K562 (cell line): ENCODE data around the gene EIF3M. TPM values are rescaled to one million over a fixed set of nuclear protein-coding genes. Genes with fewer than 3 reads are reported as not detected.

ENCODE experiments used
- ATAC-seq: fragments of 200-7000 bp; cut with Tn5 transposase; 3 replicates; pipeline ENCODE4 v1.9.1; 2020; ENCODE audit warnings: moderate library complexity
- BruUV-seq: library from RNA; stranded (reverse); fragments of 400-500 nt; replicated peaks from 2 replicates; lab custom pipeline; 2021; lab: Mats Ljungman, UMichigan
- CTCF ChIA-PET: fragments of 300-600 bp; formaldehyde crosslinking; extraction: SDS; loops from one replicate; lab custom pipeline; 2021; ENCODE audit warnings: low intra/inter-chr PET ratio; lab: Yijun Ruan, JAX
- POLR2A ChIA-PET: fragments of 300-600, 350-650 bp; sonication (Branson Sonifier 250); formaldehyde crosslinking; extraction: SDS; loops from one replicate; lab custom pipeline; 2021; ENCODE audit warnings: antibody characterized with exemption, inconsistent platforms; lab: Yijun Ruan, JAX
- DNase-seq, 4 experiments: peaks; one replicate each; pipeline versions ENCODE4 v3.0.0 to v3.0.0-alpha.2; 2011 to 2018; ENCODE audit warnings: low spot score in 3 of 4, mixed read lengths in 3 of 4; ENCODE audit errors: extremely low read depth in 1 of 4
- FAIRE-seq: peaks from 2 replicates; lab custom pipeline; 2011; peaks lifted over from hg19 to GRCh38; lab: Jason Lieb, UNC
- H2AFZ ChIP-seq: 2 replicates; pipeline ENCODE4 v1.6.0; 2011; ENCODE audit warnings: low read depth, low read length, control low read depth, inconsistent platforms
- H3K27ac ChIP-seq: fragments of 200-600 bp; 3 replicates; pipeline ENCODE4 v1.8.0; 2011; ENCODE audit warnings: low read depth, mild to moderate bottlenecking, control low read depth, inconsistent platforms, low read length, moderate library complexity, mixed read lengths; ENCODE audit errors: extremely low read depth
- H3K27me3 ChIP-seq, 2 experiments: fragments of 300-600 bp in 1 of 2; 2 replicates in 1 of 2; 3 replicates in 1 of 2; pipeline versions ENCODE4 v1.6.0 to v1.8.0; 2011; ENCODE audit warnings: inconsistent platforms in 2 of 2, low read length in 2 of 2, mild to moderate bottlenecking in 1 of 2, mixed read lengths in 1 of 2, moderate library complexity in 1 of 2; ENCODE audit not compliant: control insufficient read depth in 2 of 2, insufficient read depth in 2 of 2
- H3K36me3 ChIP-seq: fragments of 300-600 bp; 3 replicates; pipeline ENCODE4 v1.8.0; 2011; ENCODE audit warnings: mild to moderate bottlenecking, low read length, inconsistent platforms; ENCODE audit not compliant: control insufficient read depth, insufficient read depth
- H3K4me1 ChIP-seq, 2 experiments: fragments of 200-600 bp in 1 of 2; replicated peaks in 1 of 2; 2 replicates in 1 of 2; 3 replicates in 1 of 2; pipeline versions ENCODE4 v1.5.1 to v1.8.0; 2011; ENCODE audit warnings: inconsistent platforms in 2 of 2, low read length in 2 of 2, mild to moderate bottlenecking in 1 of 2, mixed read lengths in 1 of 2, moderate library complexity in 1 of 2; ENCODE audit not compliant: control insufficient read depth in 2 of 2, insufficient read depth in 2 of 2
- H3K4me2 ChIP-seq: 2 replicates; pipeline ENCODE4 v1.6.1; 2011; ENCODE audit warnings: low read length, control low read depth, inconsistent platforms, mixed read lengths; ENCODE audit not compliant: insufficient read depth
- H3K4me3 ChIP-seq: fragments of 200-600 bp; sonication (generic), shearing (Covaris generic); 2 replicates; pipeline ENCODE4 v1.5.1; 2016; ENCODE audit warnings: control low read depth, inconsistent platforms
- H3K79me2 ChIP-seq: fragments of 200-600 bp; 3 replicates; pipeline ENCODE4 v1.8.0; 2011; ENCODE audit warnings: low read length, inconsistent platforms; ENCODE audit not compliant: control insufficient read depth, insufficient read depth
- H3K9ac ChIP-seq, 2 experiments: 2 replicates each; pipeline versions ENCODE4 v1.6.0 to v1.6.1; 2011; ENCODE audit warnings: low read depth in 2 of 2, low read length in 2 of 2, control low read depth in 1 of 2, inconsistent platforms in 1 of 2, mild to moderate bottlenecking in 1 of 2, mixed read lengths in 1 of 2; ENCODE audit not compliant: insufficient read depth in 1 of 2
- H3K9me1 ChIP-seq: one replicate; pipeline ENCODE4 v1.6.0; 2011; ENCODE audit warnings: inconsistent platforms, mild to moderate bottlenecking, low read length, moderate library complexity; ENCODE audit not compliant: control insufficient read depth, insufficient read depth
- H3K9me3 ChIP-seq: replicated peaks from 2 replicates; pipeline ENCODE4 v1.5.1; 2011; ENCODE audit warnings: low read depth, low read length, inconsistent platforms; ENCODE audit not compliant: control insufficient read depth, insufficient read depth
- H4K20me1 ChIP-seq: replicated peaks from 2 replicates; pipeline ENCODE4 v1.6.1; 2011; ENCODE audit warnings: low read length, inconsistent platforms, mixed read lengths; ENCODE audit not compliant: control insufficient read depth, insufficient read depth
- BACH1 ChIP-seq: fragments of 200-800 bp; sonication (Bioruptor generic); IDR thresholded peaks from 2 replicates; pipeline ENCODE4 v1.6.1; 2016; ENCODE audit warnings: missing genetic modification characterization, missing compliant biosample characterization
- PRPF4 ChIP-seq: fragments of 200-400 bp; formaldehyde crosslinking; IDR thresholded peaks from one replicate; pipeline ENCODE4 v1.6.1; 2017; ENCODE audit warnings: low read length, low read depth, mild to moderate bottlenecking; ENCODE audit not compliant: insufficient read depth, poor library complexity, severe bottlenecking
- RBFOX2 ChIP-seq: fragments of 200-400 bp; formaldehyde crosslinking; IDR thresholded peaks from 2 replicates; pipeline ENCODE4 v1.6.1; 2017; ENCODE audit warnings: low read depth, mild to moderate bottlenecking, low read length, moderate library complexity
- WGBS: fragments of 100-300 bp; shearing (Covaris generic); methylation state at CpG from one replicate; pipeline ENCODE4 v1.1.6; 2016; ENCODE audit warnings: low coverage, mixed read lengths; ENCODE audit not compliant: insufficient coverage; ENCODE audit errors: missing lambda C conversion rate; 5-methylcytosine and 5-hydroxymethylcytosine counted together
- in situ Hi-C: fragments of 300-500 bp; cut with MboI; formaldehyde crosslinking; loops from 4 replicates; pipeline ENCODE4 v1.15.0; 2018; ENCODE audit warnings: inconsistent platforms, mixed read lengths
- intact Hi-C: fragments of 100-400 bp; cut with micrococcal nuclease; formaldehyde crosslinking; loops from 2 replicates; pipeline ENCODE4 v1.14.2; 2022
- polyA plus RNA-seq, 8 experiments: library from polyadenylated mRNA; depleted of rRNA in 4 of 8; stranded (reverse) in 5 of 8; unstranded in 3 of 8; fragments of >200 nt; fragmentation: Nextera tagmentation in 2 of 8; fragmentation: Illumina TruSeq in 1 of 8; extraction: Ambion mirVana in 2 of 8; extraction: Trizol in 1 of 8; gene quantifications; 2 replicates each; pipeline versions ENCODE4 v1.2.1 to v1.2.3, GENCODE V29; 2011 to 2014; ENCODE audit warnings: inconsistent platforms in 1 of 8, missing spikeins in 1 of 8
- total RNA-seq, 7 experiments: library from RNA; depleted of rRNA in 6 of 7; stranded (reverse); fragments of >200 nt in 6 of 7; fragmentation: Illumina TruSeq in 2 of 7; extraction: Trizol in 2 of 7; gene quantifications; 2 replicates each; pipeline versions ENCODE4 v1.2.1 to v1.2.3, GENCODE V29; 2011 to 2021; ENCODE audit warnings: low replicate concordance in 1 of 7

EIF3M gene
- total and polyA plus RNA-seq, 9 of the 15 experiments (the other 6 are each of a cell fraction or from before 2014, with no cell fraction given), result 602 to 2,015 (median 1,058) TPM

- ChIA-PET CTCF (no interaction called here), POLR2A (interaction anchor here (0.7 to 1.2 kb wide), 4 partner anchors 9 to 208 kb away, joined by 3 to 4 read pairs (median 3); no protein-coding TSS in a partner anchor)
- WGBS, result 100% methylated on average over 1 of the region's 1 CpG
Observed at GRCh38 chr11:32597921-32598320, 14.3 kb downstream of the EIF3M start.

GRCh38 chr11:32602657-32603415 is 19.2 kb downstream of the EIF3M start:
- in situ Hi-C loops (no loop called here), intact Hi-C loops (no loop called here)
- H3K4me3 ChIP-seq, result no peak overlapping the region
- H3K9ac ChIP-seq, result no peak overlapping the region
- ChIA-PET CTCF (no interaction called here), POLR2A (no interaction called here)
- 83% methylated on average over 4 of the region's 4 CpGs for WGBS
- H2AFZ ChIP-seq, result no peak overlapping the region
- no peaks in the 10 kb centered on the region for H3K27me3 ChIP-seq
- no peaks in the 10 kb centered on the region for H3K4me1 ChIP-seq
- H3K9me3 ChIP-seq, result no peaks in the 10 kb centered on the region; the same call in 1 of the 2 replicates
- ATAC-seq, result no peak
- no peak for DNase-seq
- H4K20me1 ChIP-seq, result no peaks in the 10 kb centered on the region
- TF ChIP-seq BACH1 (no peak), RBFOX2 (0 out of 2 replicates have a peak, but pooled peaks have one; percentile 5)
- peaks cover 79% of the 10 kb centered on the region for H3K36me3 ChIP-seq
- no peak overlapping the region for H3K27ac ChIP-seq
- no peaks in the 10 kb centered on the region for H3K9me1 ChIP-seq
- BruUV-seq, result no TSS peak
- no peak overlapping the region for H3K4me2 ChIP-seq
- FAIRE-seq, result no peak
- peaks cover 3% of the 10 kb centered on the region; the same call in 1 of the 3 replicates for H3K79me2 ChIP-seq

More at GRCh38 chr11:32597921-32598320, 14.3 kb downstream of the EIF3M start:
- intact Hi-C loops, result no loop called here
- no peak overlapping the region for H3K27ac ChIP-seq
- in situ Hi-C loops, result no loop called here
- no peak for ATAC-seq
- H3K36me3 ChIP-seq, result peaks cover 98% of the 10 kb centered on the region
- TF ChIP-seq PRPF4, result no peak
- H3K9ac ChIP-seq, result no peak overlapping the region
- no peak for FAIRE-seq
- DNase-seq, result no peak
- no peaks in the 10 kb centered on the region for H3K9me3 ChIP-seq
- H3K4me2 ChIP-seq, result no peak overlapping the region
- H3K9me1 ChIP-seq, result no peaks in the 10 kb centered on the region
- no peak overlapping the region for H2AFZ ChIP-seq
- peaks cover 23% of the 10 kb centered on the region; the same call in 2 of the 3 replicates for H3K79me2 ChIP-seq
- H3K4me3 ChIP-seq, result no peak overlapping the region
- H4K20me1 ChIP-seq, result no peaks in the 10 kb centered on the region
- no TSS peak for BruUV-seq
- H3K4me1 ChIP-seq, result no peaks in the 10 kb centered on the region
- no peaks in the 10 kb centered on the region for H3K27me3 ChIP-seq
